ENCODE data around the gene FAM20C.

The FAM20C gene

GRCh38 chr7:289209-289755 is 96.9 kb downstream of the FAM20C start:
- TF ChIP-seq CTCF (IDR thresholded peaks at IDR 0.05): no peak
- Histone ChIP-seq H3K4me1 (ENCODE audit: control insufficient read depth in 1 of 2, insufficient read depth in 1 of 2, low read depth in 1 of 2, low read length in 1 of 2) (no peaks in the 10 kb centered on the region), H3K27me3 (peaks cover 97% of the 10 kb centered on the region)

GRCh38 chr7:289756-290553 is 97.6 kb downstream of the FAM20C start, which contains the start of gene FOXL3:
Gene FOXL3 (plus strand): TSS chr7:290170. CDS start chr7:290170, 0 bp downstream.
- Histone ChIP-seq H3K27ac (no peak within 1 kb of the TSS), H3K4me1 (ENCODE audit: control insufficient read depth in 1 of 2, insufficient read depth in 1 of 2, low read depth in 1 of 2, low read length in 1 of 2) (no peaks in the 10 kb centered on the region), H3K4me3 (ENCODE audit: low read depth in 1 of 2, low read length in 1 of 2) (no peak within 1 kb of the TSS), H3K36me3 (no peaks in the 10 kb centered on the region), H3K9me3 (no peaks in the 10 kb centered on the region), H3K27me3 (peaks cover 94% of the 10 kb centered on the region)
- no peak for TF ChIP-seq CTCF (IDR thresholded peaks at IDR 0.05)

More at GRCh38 chr7:289209-289755, 96.9 kb downstream of the FAM20C start:
- Histone ChIP-seq H3K4me3 (ENCODE audit: low read depth in 1 of 2, low read length in 1 of 2) (no peak overlapping the region), H3K36me3 (no peaks in the 10 kb centered on the region), H3K9me3 (no peaks in the 10 kb centered on the region), H3K27ac (no peak overlapping the region)

GRCh38 chr7:290554-291372 is 98.4 kb downstream of the FAM20C start:
- H3K4me3 ChIP-seq (ENCODE audit: low read depth in 1 of 2, low read length in 1 of 2): no peak overlapping the region
- no peaks in the 10 kb centered on the region for H3K36me3 ChIP-seq
- H3K4me1 ChIP-seq (ENCODE audit: control insufficient read depth in 1 of 2, insufficient read depth in 1 of 2, low read depth in 1 of 2, low read length in 1 of 2): no peaks in the 10 kb centered on the region
- no peaks in the 10 kb centered on the region for H3K9me3 ChIP-seq
- H3K27me3 ChIP-seq: peaks cover 87% of the 10 kb centered on the region
- TF ChIP-seq CTCF (IDR thresholded peaks at IDR 0.05): no peak
- H3K27ac ChIP-seq: no peak overlapping the region

- Histone ChIP-seq H3K36me3 (no peaks in the 10 kb centered on the region), H3K27ac (no peak overlapping the region), H3K4me3 (ENCODE audit: low read depth in 1 of 2, low read length in 1 of 2) (no peak overlapping the region), H3K9me3 (no peaks in the 10 kb centered on the region), H3K27me3 (peaks cover 79% of the 10 kb centered on the region), H3K4me1 (ENCODE audit: control insufficient read depth in 1 of 2, insufficient read depth in 1 of 2, low read depth in 1 of 2, low read length in 1 of 2) (no peaks in the 10 kb centered on the region)
- no peak for TF ChIP-seq CTCF (IDR thresholded peaks at IDR 0.05)
These were observed 99.2 kb downstream of the FAM20C start for GRCh38 chr7:291373-292092.

GRCh38 chr7:292226-292625 is 99.9 kb downstream of the FAM20C start:
- H3K4me3 ChIP-seq (ENCODE audit: low read depth in 1 of 2, low read length in 1 of 2): no peak overlapping the region
- no peak overlapping the region for H3K27ac ChIP-seq
- no peaks in the 10 kb centered on the region for H3K4me1 ChIP-seq (ENCODE audit: control insufficient read depth in 1 of 2, insufficient read depth in 1 of 2, low read depth in 1 of 2, low read length in 1 of 2)
- no peaks in the 10 kb centered on the region for H3K9me3 ChIP-seq
- H3K36me3 ChIP-seq: no peaks in the 10 kb centered on the region
- TF ChIP-seq CTCF (IDR thresholded peaks at IDR 0.05): no peak
- peaks cover 74% of the 10 kb centered on the region for H3K27me3 ChIP-seq
